ENCODE measurements around the gene SIGLEC11. TPM values are rescaled to one million over a fixed set of nuclear protein-coding genes. Genes with fewer than 3 reads are reported as not detected.

The SIGLEC11 gene
- total and polyA plus RNA-seq, 2 experiments from 2014 or later = not detected

- TF ChIP-seq ZNF462 (CRISPR knock-in tag; IDR thresholded peaks at IDR 0.05) (no peak), CTCF (conservative IDR thresholded peaks at IDR 0.05; ENCODE audit: low read depth in 2 of 2) (no peak), JUNB (IDR thresholded peaks at IDR 0.05; ENCODE audit: unreplicated experiment) (no peak), CREB1 (CRISPR knock-in tag; IDR thresholded peaks at IDR 0.05; ENCODE audit: low read depth) (no peak), EZH2 (IDR thresholded peaks at IDR 0.05; ENCODE audit: low read depth, unreplicated experiment) (no peak)
These were observed 44.5 kb upstream of the SIGLEC11 start (continued) for GRCh38 chr19:50005428-50005827.

GRCh38 chr19:50003810-50004419 is 42.9 kb upstream of the SIGLEC11 start:
- Histone ChIP-seq H3K27me3 (ENCODE audit: insufficient read depth) (no peaks in the 10 kb centered on the region), H3K9me2 (ENCODE audit: insufficient read depth) (no peaks in the 10 kb centered on the region), H3K4me3 (no peak overlapping the region), H3K27ac (ENCODE audit: low read depth) (no peak overlapping the region), H3K79me2 (replicated peaks; ENCODE audit: insufficient read depth) (no peaks in the 10 kb centered on the region), H2AFZ (no peak overlapping the region), H3K4me1 (ENCODE audit: insufficient read depth) (no peaks in the 10 kb centered on the region), H4K20me1 (replicated peaks; ENCODE audit: insufficient read depth) (peaks cover 8% of the 10 kb centered on the region; the same call in 1 of the 2 replicates), H3K4me2 (no peak overlapping the region), H3K36me3 (ENCODE audit: insufficient read depth) (no peaks in the 10 kb centered on the region), H3F3A (replicated peaks; ENCODE audit: low read depth) (no peaks in the 10 kb centered on the region)
- H3K36me3 Mint-ChIP-seq (ENCODE audit: low read depth) = peaks cover 5% of the 10 kb centered on the region; the same call in 2 of the 3 replicates
- no peak overlapping the region for H3K27ac Mint-ChIP-seq
- no peaks in the 10 kb centered on the region for H3K4me1 Mint-ChIP-seq
- no peak for ATAC-seq
- peaks cover 3% of the 10 kb centered on the region for H3K27me3 Mint-ChIP-seq (ENCODE audit: insufficient read depth, low read depth, poor library complexity)
- peaks cover 2% of the 10 kb centered on the region; the same call in 2 of the 3 replicates for H3K9me3 Mint-ChIP-seq
- no peak for DNase-seq (ENCODE audit: low spot score)
- H3K4me3 Mint-ChIP-seq = no peak overlapping the region
- no peak for TF ChIP-seq ZNF114 (CRISPR knock-in tag; IDR thresholded peaks at IDR 0.05)
- TF ChIP-seq STAT1 (IDR thresholded peaks at IDR 0.05; ENCODE audit: unreplicated experiment) = no peak
- no peak for TF ChIP-seq ZNF331 (CRISPR knock-in tag; IDR thresholded peaks at IDR 0.05; ENCODE audit: low read depth)
- no peak for TF ChIP-seq CREB1 (CRISPR knock-in tag; IDR thresholded peaks at IDR 0.05; ENCODE audit: low read depth)
- no peak for TF ChIP-seq NANOG (IDR thresholded peaks at IDR 0.05; ENCODE audit: borderline replicate concordance)
- no peak for TF ChIP-seq REST (IDR thresholded peaks at IDR 0.05; ENCODE audit: unreplicated experiment)
- TF ChIP-seq JUNB (IDR thresholded peaks at IDR 0.05; ENCODE audit: unreplicated experiment) = no peak
